HFF-Myc (cell line): ENCODE results near the gene ERCC6L2.

ENCODE experiments used
- DNase-seq: peaks from one replicate; pipeline ENCODE4 v3.0.0-alpha.2; 2011; ENCODE audit warnings: low read depth; ENCODE audit errors: extremely low read depth
- H3K4me3 ChIP-seq: replicated peaks from 2 replicates; pipeline ENCODE4 v1.5.1; 2011; ENCODE audit warnings: low read depth, mild to moderate bottlenecking, control low read depth, low read length
- TF ChIP-seq, protein P1 (sequence below): IDR thresholded peaks from 2 replicates; pipeline ENCODE4 v1.5.1; 2012; ENCODE audit warnings: mild to moderate bottlenecking, low read depth, low read length, control low read depth; ENCODE audit errors: missing control alignments

Gene ERCC6L2

GRCh38 chr9:95963659-95964058 lies 88.2 kb downstream of the ERCC6L2 start:
- no peak for DNase-seq
- TF ChIP-seq, protein P1, sequence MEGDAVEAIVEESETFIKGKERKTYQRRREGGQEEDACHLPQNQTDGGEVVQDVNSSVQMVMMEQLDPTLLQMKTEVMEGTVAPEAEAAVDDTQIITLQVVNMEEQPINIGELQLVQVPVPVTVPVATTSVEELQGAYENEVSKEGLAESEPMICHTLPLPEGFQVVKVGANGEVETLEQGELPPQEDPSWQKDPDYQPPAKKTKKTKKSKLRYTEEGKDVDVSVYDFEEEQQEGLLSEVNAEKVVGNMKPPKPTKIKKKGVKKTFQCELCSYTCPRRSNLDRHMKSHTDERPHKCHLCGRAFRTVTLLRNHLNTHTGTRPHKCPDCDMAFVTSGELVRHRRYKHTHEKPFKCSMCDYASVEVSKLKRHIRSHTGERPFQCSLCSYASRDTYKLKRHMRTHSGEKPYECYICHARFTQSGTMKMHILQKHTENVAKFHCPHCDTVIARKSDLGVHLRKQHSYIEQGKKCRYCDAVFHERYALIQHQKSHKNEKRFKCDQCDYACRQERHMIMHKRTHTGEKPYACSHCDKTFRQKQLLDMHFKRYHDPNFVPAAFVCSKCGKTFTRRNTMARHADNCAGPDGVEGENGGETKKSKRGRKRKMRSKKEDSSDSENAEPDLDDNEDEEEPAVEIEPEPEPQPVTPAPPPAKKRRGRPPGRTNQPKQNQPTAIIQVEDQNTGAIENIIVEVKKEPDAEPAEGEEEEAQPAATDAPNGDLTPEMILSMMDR = no peak
- H3K4me3 ChIP-seq = no peak overlapping the region

DNA sequence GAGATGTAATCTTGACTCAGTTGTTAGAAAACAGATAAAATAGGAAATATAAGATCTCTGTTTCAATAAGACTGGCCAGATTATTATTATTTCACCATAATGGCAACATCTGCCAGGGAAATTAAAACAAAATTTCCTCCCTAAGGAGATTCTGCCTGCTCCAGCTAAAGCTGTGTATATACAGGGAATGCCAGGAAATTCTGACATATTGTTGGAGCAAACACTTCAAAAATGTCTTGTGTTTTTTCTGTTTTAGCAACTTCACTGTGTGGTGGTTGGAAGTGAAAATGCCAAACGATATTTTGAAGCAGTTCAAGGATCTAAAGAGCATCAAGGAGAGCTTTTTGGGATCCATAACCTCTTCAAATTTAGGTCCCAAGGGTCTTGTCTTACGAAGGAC lies 90.8 kb downstream of the ERCC6L2 start:
- TF ChIP-seq, protein P1 = no peak
- no peak overlapping the region for H3K4me3 ChIP-seq
- no peak for DNase-seq

DNA sequence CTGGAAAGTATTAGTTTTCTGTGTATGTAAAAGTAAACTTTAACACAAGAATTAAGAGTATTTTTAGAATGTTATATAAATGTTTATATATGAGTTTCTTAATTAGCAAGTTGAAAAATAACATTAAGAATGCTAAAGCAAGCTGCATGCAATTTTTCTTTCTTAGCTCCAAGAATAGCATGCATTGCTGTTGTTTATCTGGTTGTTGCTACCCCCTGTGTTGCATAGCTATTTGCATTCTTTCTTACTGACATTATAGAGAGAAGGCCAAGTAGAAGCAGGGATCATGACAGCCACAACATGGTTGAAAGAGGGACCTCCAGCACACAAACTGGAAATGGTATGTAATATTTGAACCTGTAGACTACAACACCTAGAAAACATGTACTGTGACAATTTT lies 94.8 kb downstream of the ERCC6L2 start:
- H3K4me3 ChIP-seq = no peak overlapping the region
- no peak for DNase-seq
- TF ChIP-seq, protein P1 = no peak

DNA sequence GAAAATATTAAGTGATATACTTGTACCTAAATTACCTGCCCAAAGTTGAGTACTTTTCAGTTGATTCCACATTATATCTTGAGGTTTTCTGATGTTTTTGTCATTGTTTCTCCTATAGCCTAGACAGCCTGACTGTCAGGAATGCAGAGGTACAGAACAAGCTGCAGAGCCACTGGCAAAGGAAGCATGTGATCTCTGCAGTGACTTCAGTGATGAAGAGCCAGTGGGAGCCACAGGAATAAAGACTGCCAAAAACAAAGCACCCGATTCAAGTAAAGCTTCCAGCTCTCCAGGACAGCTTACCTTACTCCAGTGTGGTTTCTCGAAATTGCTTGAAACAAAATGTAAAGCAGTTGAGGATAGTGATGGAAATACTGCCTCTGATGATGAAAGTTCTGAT lies 96.3 kb downstream of the ERCC6L2 start:
- TF ChIP-seq, protein P1 = no peak
- no peak for DNase-seq
- H3K4me3 ChIP-seq = no peak overlapping the region

GRCh38 chr9:95974389-95974788 lies 98.9 kb downstream of the ERCC6L2 start:
- TF ChIP-seq, protein P1 = no peak
- no peak for DNase-seq

GRCh38 chr9:95977371-95977770 lies 101.9 kb downstream of the ERCC6L2 start:
- DNase-seq = no peak
- TF ChIP-seq, protein P1 = no peak
- H3K4me3 ChIP-seq = no peak overlapping the region

More at GRCh38 chr9:95974389-95974788, 98.9 kb downstream of the ERCC6L2 start:
- H3K4me3 ChIP-seq = no peak overlapping the region

GRCh38 chr9:95978106-95978505 lies 102.6 kb downstream of the ERCC6L2 start:
- H3K4me3 ChIP-seq = no peak overlapping the region
- no peak for DNase-seq
- TF ChIP-seq, protein P1 = no peak
